ENCODE results near the gene RHBDD2. TPM values are rescaled to one million over a fixed set of nuclear protein-coding genes. Genes with fewer than 3 reads are reported as not detected.
A peak's percentile ranks its signal among the peaks of the same experiment; 100 is the strongest.

The RHBDD2 gene
- total and polyA plus RNA-seq, 9 of the 15 experiments (the other 6 are each of a cell fraction or from before 2014, with no cell fraction given): 3.3 to 36.7 (median 17.9) TPM

- TF ChIP-seq, protein P1, sequence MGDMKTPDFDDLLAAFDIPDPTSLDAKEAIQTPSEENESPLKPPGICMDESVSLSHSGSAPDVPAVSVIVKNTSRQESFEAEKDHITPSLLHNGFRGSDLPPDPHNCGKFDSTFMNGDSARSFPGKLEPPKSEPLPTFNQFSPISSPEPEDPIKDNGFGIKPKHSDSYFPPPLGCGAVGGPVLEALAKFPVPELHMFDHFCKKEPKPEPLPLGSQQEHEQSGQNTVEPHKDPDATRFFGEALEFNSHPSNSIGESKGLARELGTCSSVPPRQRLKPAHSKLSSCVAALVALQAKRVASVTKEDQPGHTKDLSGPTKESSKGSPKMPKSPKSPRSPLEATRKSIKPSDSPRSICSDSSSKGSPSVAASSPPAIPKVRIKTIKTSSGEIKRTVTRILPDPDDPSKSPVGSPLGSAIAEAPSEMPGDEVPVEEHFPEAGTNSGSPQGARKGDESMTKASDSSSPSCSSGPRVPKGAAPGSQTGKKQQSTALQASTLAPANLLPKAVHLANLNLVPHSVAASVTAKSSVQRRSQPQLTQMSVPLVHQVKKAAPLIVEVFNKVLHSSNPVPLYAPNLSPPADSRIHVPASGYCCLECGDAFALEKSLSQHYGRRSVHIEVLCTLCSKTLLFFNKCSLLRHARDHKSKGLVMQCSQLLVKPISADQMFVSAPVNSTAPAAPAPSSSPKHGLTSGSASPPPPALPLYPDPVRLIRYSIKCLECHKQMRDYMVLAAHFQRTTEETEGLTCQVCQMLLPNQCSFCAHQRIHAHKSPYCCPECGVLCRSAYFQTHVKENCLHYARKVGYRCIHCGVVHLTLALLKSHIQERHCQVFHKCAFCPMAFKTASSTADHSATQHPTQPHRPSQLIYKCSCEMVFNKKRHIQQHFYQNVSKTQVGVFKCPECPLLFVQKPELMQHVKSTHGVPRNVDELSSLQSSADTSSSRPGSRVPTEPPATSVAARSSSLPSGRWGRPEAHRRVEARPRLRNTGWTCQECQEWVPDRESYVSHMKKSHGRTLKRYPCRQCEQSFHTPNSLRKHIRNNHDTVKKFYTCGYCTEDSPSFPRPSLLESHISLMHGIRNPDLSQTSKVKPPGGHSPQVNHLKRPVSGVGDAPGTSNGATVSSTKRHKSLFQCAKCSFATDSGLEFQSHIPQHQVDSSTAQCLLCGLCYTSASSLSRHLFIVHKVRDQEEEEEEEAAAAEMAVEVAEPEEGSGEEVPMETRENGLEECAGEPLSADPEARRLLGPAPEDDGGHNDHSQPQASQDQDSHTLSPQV (IDR thresholded peaks at IDR 0.05): peak; percentile 99
- TF ChIP-seq TARDBP (IDR thresholded peaks at IDR 0.05): no peak
- TF ChIP-seq L3MBTL2 (IDR thresholded peaks at IDR 0.05): peak; percentile 99
- no peak for TF ChIP-seq ZNF274 (IDR thresholded peaks at IDR 0.05; ENCODE audit: borderline replicate concordance, low read depth, low read length)
- TF ChIP-seq ZNF140 (CRISPR knock-in tag; IDR thresholded peaks at IDR 0.05): no peak
- peak; percentile 73; the same call in 1 of the 2 replicates for TF ChIP-seq FOXP1 (CRISPR knock-in tag; IDR thresholded peaks at IDR 0.05)
- TF ChIP-seq CHD1 (IDR thresholded peaks at IDR 0.05; ENCODE audit: low read length): no peak
- peak; percentile 59 for TF ChIP-seq ZNF41 (CRISPR knock-in tag; conservative IDR thresholded peaks at IDR 0.05)
- peak; percentile 75 for TF ChIP-seq HINFP (tag; conservative IDR thresholded peaks at IDR 0.05; ENCODE audit: low read depth)
- TF ChIP-seq ZKSCAN3 (CRISPR knock-in tag; IDR thresholded peaks at IDR 0.05): no peak
- TF ChIP-seq ZNF212 (CRISPR knock-in tag; IDR thresholded peaks at IDR 0.05): no peak
- TF ChIP-seq UBTF (IDR thresholded peaks at IDR 0.05; ENCODE audit: borderline replicate concordance in 1 of 2, low read depth in 2 of 2, low read length in 2 of 2): 0 out of 4 replicates have a peak, but pooled peaks of 1 of the 2 experiments have one; percentile 40
- TF ChIP-seq, protein P2, sequence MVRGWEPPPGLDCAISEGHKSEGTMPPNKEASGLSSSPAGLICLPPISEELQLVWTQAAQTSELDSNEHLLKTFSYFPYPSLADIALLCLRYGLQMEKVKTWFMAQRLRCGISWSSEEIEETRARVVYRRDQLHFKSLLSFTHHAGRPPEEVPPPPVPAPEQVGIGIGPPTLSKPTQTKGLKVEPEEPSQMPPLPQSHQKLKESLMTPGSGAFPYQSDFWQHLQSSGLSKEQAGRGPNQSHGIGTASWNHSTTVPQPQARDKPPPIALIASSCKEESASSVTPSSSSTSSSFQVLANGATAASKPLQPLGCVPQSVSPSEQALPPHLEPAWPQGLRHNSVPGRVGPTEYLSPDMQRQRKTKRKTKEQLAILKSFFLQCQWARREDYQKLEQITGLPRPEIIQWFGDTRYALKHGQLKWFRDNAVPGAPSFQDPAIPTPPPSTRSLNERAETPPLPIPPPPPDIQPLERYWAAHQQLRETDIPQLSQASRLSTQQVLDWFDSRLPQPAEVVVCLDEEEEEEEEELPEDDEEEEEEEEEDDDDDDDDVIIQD (CRISPR knock-in tag; IDR thresholded peaks at IDR 0.05): no peak
Measured at GRCh38 chr7:75937958-75938786, 59.3 kb downstream of the RHBDD2 start (continued).

Measured in K562 (cell line).